Measurements from ENCODE around the gene SORCS2. TPM values are rescaled to one million over a fixed set of nuclear protein-coding genes. Genes with fewer than 3 reads are reported as not detected.

Gene SORCS2
- total and polyA plus RNA-seq, 2 of the 13 experiments (the other 11 are each of a cell fraction or from before 2014, with no cell fraction given), result 0.82 to 1.0 TPM

DNA sequence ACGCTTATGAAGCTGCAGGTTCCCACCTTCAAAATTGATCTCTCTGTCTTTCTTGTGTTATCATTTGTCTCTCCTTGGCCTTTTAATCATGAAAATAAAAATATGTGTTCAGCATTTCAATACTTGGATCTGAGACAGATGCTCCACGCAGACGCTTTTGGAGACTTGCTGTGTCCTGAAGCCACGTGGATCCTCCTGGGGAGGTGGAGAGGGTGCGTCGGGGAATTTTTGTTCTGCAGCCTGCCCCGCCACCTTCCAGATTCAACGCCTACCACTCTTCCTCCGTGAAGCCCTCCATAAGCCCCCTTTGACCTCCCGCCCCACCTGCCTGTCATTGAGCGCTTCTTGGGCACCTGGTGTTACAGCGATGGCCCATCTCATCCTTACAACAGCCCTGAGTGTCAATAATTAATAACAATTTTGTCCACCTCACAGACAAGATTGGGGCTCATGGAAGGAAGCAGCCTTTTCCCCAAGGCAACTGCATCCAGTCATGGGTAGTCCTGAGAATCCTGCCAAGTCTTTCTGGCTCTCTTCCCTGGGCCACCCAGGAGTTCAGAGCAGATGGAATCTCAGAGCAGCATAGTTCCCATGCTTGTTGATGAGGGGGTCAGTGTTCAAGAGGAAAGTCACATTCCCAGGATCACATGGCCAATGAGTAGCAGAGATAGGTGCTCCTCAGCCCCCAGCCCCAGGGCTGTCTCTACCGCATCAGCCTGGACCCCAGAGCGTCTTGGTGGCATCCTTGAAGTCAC, 415.0 kb downstream of the SORCS2 start (continued):
- no peak for TF ChIP-seq SRY (CRISPR knock-in tag; IDR thresholded peaks at IDR 0.05)
- no peak for TF ChIP-seq SATB2 (CRISPR knock-in tag; IDR thresholded peaks at IDR 0.05)
- no peak for TF ChIP-seq ATF7 (IDR thresholded peaks at IDR 0.05)
- no peak for TF ChIP-seq ATF7 (CRISPR knock-in tag; IDR thresholded peaks at IDR 0.05)
- no peak for TF ChIP-seq ZNF138 (CRISPR knock-in tag; IDR thresholded peaks at IDR 0.05; ENCODE audit: low read depth)
- TF ChIP-seq XRCC5 (optimal IDR thresholded peaks at IDR 0.05; ENCODE audit: low read length), result no peak
- TF ChIP-seq ZNF235 (CRISPR knock-in tag; IDR thresholded peaks at IDR 0.05; ENCODE audit: borderline replicate concordance), result no peak

DNA sequence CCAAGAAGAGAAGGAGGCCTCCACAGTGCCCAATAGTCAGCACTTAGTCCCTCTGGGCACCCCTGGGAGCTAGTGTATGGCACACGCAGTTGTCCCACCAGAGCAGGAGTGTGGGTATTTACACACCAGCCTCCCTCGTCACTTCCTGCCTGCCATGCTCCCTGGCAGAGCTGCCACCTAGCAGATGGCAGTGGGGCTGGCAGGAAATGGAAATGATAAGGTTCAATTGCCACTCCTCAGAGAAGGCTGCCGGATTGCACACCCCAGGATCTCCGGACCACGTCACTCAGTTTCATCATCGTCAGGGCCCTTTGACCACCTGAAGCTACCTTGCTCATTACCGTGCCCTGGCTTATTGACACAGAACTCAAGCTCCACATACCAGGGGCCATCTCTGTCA, 415.7 kb downstream of the SORCS2 start:
- H4K20me1 ChIP-seq (ENCODE audit: insufficient read depth, low read length), result no peaks in the 10 kb centered on the region
- in situ Hi-C loops (cut with HindIII; ENCODE audit: extremely low pct_ligation_motif_present, low pct_unique_long_range_greater_than_20kb), result no loop called here
- H3K4me3 ChIP-seq (replicated peaks in 1 of 3; ENCODE audit: insufficient read depth in 1 of 3, low read depth in 2 of 3, low read length in 3 of 3), result no peak overlapping the region
- H3K4me2 ChIP-seq (ENCODE audit: low read depth, low read length), result no peak overlapping the region
- intact Hi-C loops (cut with micrococcal nuclease; ENCODE audit: unreplicated experiment), result no loop called here
- POLR2A ChIA-PET, result no interaction called here
- H3K36me3 ChIP-seq (replicated peaks in 1 of 2; ENCODE audit: control insufficient read depth in 1 of 2, insufficient read depth in 2 of 2, low read length in 2 of 2), result no peaks in the 10 kb centered on the region
- FAIRE-seq (no peak), ATAC-seq (peak; percentile 26; the same call in 1 of the 3 replicates), DNase-seq (ENCODE audit: low spot score) (peak; percentile 13)
- CTCF ChIA-PET (ENCODE audit: low intra/inter-chr PET ratio, low total read pairs), result no interaction called here
- WGBS (ENCODE audit: low lambda C conversion rate), result 43% methylated on average over 4 of the region's 7 CpGs
- no peak overlapping the region for H3K27ac ChIP-seq (ENCODE audit: extremely low read length, insufficient read depth, low read length)
- no peak overlapping the region for H3K9ac ChIP-seq (ENCODE audit: insufficient read depth, low read depth, low read length)
- H3K79me2 ChIP-seq (ENCODE audit: insufficient read depth, low read length), result no peaks in the 10 kb centered on the region
- H3K9me3 ChIP-seq (ENCODE audit: low read length), result no peaks in the 10 kb centered on the region
- no peak overlapping the region for H2AFZ ChIP-seq (ENCODE audit: low read length)
- BruUV-seq (replicated peaks), result no TSS peak
- no peaks in the 10 kb centered on the region for H3K27me3 ChIP-seq (ENCODE audit: control insufficient read depth in 1 of 2, insufficient read depth in 2 of 2, low read length in 2 of 2)
- peaks cover 22% of the 10 kb centered on the region for H3K4me1 ChIP-seq (ENCODE audit: insufficient read depth, low read length)
- TF ChIP-seq, protein P1, sequence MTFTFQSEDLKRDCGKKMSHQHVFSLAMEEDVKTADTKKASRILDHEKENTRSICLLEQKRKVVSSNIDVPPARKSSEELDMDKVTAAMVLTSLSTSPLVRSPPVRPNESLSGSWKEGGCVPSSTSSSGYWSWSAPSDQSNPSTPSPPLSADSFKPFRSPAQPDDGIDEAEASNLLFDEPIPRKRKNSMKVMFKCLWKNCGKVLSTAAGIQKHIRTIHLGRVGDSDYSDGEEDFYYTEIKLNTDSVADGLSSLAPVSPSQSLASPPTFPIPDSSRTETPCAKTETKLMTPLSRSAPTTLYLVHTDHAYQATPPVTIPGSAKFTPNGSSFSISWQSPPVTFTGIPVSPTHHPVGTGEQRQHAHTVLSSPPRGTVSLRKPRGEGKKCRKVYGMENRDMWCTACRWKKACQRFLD (CRISPR knock-in tag; IDR thresholded peaks at IDR 0.05; ENCODE audit: borderline replicate concordance), result no peak
- TF ChIP-seq CREB1 (IDR thresholded peaks at IDR 0.05) (peak; percentile 33; the same call in 1 of the 2 replicates), CREB1 (CRISPR knock-in tag; IDR thresholded peaks at IDR 0.05) (no peak), ZNF619 (CRISPR knock-in tag; IDR thresholded peaks at IDR 0.05) (no peak), RAD51 (IDR thresholded peaks at IDR 0.05; ENCODE audit: borderline replicate concordance) (no peak), ZSCAN25 (CRISPR knock-in tag; IDR thresholded peaks at IDR 0.05) (no peak)
- TF ChIP-seq, protein P2, sequence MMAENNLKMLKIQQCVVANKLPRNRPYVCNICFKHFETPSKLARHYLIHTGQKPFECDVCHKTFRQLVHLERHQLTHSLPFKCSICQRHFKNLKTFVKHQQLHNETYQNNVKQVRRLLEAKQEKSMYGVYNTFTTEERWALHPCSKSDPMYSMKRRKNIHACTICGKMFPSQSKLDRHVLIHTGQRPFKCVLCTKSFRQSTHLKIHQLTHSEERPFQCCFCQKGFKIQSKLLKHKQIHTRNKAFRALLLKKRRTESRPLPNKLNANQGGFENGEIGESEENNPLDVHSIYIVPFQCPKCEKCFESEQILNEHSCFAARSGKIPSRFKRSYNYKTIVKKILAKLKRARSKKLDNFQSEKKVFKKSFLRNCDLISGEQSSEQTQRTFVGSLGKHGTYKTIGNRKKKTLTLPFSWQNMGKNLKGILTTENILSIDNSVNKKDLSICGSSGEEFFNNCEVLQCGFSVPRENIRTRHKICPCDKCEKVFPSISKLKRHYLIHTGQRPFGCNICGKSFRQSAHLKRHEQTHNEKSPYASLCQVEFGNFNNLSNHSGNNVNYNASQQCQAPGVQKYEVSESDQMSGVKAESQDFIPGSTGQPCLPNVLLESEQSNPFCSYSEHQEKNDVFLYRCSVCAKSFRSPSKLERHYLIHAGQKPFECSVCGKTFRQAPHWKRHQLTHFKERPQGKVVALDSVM (CRISPR knock-in tag; IDR thresholded peaks at IDR 0.05), result no peak
- TF ChIP-seq, protein P3, sequence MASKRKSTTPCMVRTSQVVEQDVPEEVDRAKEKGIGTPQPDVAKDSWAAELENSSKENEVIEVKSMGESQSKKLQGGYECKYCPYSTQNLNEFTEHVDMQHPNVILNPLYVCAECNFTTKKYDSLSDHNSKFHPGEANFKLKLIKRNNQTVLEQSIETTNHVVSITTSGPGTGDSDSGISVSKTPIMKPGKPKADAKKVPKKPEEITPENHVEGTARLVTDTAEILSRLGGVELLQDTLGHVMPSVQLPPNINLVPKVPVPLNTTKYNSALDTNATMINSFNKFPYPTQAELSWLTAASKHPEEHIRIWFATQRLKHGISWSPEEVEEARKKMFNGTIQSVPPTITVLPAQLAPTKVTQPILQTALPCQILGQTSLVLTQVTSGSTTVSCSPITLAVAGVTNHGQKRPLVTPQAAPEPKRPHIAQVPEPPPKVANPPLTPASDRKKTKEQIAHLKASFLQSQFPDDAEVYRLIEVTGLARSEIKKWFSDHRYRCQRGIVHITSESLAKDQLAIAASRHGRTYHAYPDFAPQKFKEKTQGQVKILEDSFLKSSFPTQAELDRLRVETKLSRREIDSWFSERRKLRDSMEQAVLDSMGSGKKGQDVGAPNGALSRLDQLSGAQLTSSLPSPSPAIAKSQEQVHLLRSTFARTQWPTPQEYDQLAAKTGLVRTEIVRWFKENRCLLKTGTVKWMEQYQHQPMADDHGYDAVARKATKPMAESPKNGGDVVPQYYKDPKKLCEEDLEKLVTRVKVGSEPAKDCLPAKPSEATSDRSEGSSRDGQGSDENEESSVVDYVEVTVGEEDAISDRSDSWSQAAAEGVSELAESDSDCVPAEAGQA (IDR thresholded peaks at IDR 0.05; ENCODE audit: low read depth), result no peak
- TF ChIP-seq, protein P3 (CRISPR knock-in tag; IDR thresholded peaks at IDR 0.05; ENCODE audit: borderline replicate concordance), result no peak
